ENCODE data around the gene TRPC4AP.
"Not testable (repeated sequence)": the region's sequence is repeated elsewhere in the genome, so short reads cannot be mapped to it uniquely, and the experiment has no call there.

The TRPC4AP gene, protein sequence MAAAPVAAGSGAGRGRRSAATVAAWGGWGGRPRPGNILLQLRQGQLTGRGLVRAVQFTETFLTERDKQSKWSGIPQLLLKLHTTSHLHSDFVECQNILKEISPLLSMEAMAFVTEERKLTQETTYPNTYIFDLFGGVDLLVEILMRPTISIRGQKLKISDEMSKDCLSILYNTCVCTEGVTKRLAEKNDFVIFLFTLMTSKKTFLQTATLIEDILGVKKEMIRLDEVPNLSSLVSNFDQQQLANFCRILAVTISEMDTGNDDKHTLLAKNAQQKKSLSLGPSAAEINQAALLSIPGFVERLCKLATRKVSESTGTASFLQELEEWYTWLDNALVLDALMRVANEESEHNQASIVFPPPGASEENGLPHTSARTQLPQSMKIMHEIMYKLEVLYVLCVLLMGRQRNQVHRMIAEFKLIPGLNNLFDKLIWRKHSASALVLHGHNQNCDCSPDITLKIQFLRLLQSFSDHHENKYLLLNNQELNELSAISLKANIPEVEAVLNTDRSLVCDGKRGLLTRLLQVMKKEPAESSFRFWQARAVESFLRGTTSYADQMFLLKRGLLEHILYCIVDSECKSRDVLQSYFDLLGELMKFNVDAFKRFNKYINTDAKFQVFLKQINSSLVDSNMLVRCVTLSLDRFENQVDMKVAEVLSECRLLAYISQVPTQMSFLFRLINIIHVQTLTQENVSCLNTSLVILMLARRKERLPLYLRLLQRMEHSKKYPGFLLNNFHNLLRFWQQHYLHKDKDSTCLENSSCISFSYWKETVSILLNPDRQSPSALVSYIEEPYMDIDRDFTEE

GRCh38 chr20:35092524-35093266 is at the start of gene TRPC4AP:
TSS of gene TRPC4AP (minus strand) at chr20:35092807. CDS start at chr20:35092781, 26 bp downstream.
- peak; percentile 79 for DNase-seq (ENCODE audit: low read depth)

DNA sequence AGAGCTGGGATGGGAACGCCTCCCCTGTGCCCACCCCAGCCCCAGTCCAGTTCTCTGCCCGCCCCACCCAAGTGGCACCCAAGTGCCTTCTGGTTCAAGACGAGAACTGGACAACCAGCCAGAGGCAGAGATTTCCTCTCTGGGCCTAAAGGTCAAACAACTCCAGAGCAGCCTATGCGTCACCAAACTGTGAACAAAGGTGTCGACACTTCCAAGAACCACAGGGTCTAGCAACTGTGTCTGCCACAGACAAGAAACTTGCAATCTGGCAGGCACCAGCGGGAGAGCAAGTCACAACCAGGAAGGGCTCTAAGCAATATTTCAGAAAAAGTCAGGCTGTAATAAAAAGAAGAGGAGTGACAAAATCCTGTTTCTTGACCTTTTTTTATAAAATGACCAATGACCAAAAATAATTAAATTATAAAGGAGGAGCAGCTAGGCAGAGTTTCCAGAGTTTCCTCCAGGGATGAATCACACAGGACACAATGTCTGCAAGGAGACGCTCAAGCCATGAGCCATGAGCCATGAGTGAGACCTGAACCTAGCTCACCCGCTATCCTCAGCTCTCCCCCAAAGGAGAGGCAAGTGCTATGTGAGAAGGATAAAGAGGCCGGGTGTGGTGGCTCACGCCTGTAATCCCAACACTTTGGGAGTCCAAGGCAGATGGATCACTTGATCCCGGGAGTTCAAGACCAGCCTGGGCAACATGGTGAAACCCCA is 43.4 kb upstream of the TRPC4AP start:
- DNase-seq (ENCODE audit: low read depth), result no peak

DNA sequence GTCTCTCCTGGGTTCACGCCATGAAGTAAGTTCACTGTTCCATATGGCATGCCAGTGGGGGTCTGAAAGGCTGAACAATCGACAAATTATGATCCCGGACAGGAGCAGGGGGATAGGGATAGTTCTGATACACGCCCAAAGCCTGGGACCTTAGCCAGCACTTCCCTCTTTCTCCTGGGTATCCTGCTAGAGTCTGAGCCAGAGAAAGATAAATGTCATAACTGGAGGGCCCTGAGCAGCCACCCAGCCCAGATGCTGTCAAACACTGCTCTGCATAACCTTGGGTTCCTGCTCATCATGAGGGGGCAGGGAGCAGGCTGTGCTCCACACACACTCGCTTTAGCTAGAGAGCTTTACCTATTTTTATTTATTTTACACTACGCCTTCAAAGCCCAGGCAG is 42.3 kb upstream of the TRPC4AP start:
- DNase-seq (ENCODE audit: low read depth), result no peak

GRCh38 chr20:35134472-35134871 is 41.9 kb upstream of the TRPC4AP start:
- DNase-seq (ENCODE audit: low read depth), result no peak

DNA sequence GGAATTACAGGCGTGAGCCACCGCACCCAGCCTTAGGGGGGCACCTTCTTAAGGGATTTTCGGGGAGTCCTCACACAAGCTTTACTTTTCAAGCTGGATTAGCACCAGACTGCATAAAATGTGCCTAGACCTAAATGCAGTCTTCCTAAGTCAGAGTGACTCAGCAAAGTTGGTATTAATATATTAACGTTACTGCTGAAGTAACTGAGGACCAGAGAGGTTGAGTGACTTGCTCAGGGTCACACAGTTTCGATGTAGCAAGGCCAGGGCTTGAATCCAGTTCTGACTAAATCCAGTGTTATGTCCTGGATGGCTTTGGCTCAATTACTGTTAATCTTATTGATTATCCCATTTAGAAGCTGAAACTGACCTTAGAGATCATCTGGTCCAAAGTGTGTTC is 41.1 kb upstream of the TRPC4AP start:
- no peak for DNase-seq (ENCODE audit: low read depth)

DNA sequence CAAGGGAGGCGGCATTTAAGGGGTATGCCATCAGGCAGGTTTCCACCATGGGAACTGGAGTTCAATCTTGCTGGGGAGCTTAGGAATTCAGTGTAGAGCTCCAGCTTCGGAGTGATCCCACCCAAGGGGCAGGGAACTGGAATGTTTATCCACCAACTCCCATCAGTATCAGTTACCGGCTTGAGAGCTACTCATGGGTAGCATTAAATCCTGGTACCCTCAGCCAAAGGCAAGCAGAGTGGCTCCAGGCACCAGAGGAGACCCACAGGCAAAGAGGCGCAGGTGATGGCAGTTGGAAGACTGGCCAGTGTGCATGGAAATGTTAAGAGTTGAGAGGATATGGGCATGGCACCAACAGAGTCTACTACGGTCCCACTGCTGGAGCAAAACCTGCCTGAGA is 40.4 kb upstream of the TRPC4AP start:
- no peak for DNase-seq (ENCODE audit: low read depth)

- no peak for DNase-seq (ENCODE audit: low read depth)
Measured at GRCh38 chr20:35131934-35132333, 39.3 kb upstream of the TRPC4AP start.

- DNase-seq (ENCODE audit: low read depth), result no peak
Measured at GRCh38 chr20:35129647-35130069, 37.1 kb upstream of the TRPC4AP start.

DNA sequence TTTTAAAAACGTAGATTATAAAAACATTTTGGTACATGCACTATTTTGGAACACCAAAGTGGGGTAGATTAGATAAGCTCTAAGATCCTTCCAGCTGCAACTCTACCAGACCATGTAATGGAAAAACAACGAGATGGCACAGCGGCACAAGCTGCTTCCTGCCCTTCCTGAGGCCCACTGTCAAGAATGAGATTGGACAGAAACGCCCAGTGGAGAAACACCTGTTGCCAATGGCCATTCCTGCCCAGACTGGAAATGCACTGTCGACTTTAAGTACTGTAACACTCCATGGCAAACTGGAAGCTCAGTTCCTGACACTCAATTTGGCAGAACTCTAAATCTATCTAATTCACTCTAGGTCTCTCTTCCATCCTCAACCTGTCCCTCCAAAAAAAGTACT is 33.1 kb upstream of the TRPC4AP start:
- no peak for DNase-seq (ENCODE audit: low read depth)

DNA sequence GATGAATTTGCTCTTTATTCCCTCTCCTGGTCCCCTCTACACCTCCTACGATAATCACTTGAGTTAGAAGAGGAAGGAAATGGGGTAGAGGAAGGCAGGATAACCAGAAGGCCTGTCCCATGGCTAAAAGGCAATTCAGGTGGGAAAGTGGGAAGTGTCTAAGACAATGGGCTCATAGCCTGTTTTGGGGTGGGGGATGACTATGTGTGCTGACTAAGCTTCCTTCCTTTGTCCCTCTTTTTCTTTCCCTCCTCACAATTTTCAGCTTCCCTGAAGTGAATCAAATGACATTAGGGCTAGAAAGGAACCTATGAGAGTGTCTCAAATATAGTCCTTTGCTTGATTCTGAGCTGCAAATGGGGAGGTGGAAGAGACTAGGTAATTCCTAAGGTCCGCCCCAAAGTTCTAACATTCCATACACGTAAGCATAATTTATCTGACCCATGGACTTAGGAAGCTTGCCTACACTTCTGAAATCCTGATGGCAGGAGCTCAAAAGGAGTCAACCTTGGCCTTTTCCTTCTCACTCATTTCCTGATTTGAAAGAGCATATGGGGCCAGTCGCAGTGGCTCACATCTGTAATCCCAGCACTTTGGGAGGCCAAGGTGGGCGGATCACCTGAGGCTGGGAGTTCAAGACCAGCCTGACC is 30.3 kb upstream of the TRPC4AP start:
- no peak for DNase-seq (ENCODE audit: low read depth)

DNA sequence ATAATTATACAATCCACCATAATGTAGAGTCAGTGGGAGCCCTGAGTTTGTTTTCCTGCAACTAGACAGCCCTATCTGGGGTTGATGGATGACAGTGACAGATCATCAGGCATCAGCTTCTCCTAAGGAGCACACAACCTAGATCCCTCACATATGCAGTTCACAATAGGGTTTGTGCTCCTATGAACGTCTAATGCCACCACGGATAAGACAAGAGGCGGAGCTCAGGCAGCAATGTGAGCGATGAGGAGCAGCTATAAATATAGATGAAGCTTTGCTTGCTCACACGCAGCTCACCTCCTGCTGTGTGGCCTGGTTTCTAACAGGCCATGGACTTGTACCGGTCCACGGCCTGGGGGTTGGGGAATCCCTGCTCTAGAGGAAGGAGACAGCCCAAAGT is 28.6 kb upstream of the TRPC4AP start:
- no peak for DNase-seq (ENCODE audit: low read depth)

GRCh38 chr20:35120012-35120701 is 27.6 kb upstream of the TRPC4AP start:
- DNase-seq (ENCODE audit: low read depth), result no peak

- no peak for DNase-seq (ENCODE audit: low read depth)
Measured at GRCh38 chr20:35117629-35118028, 25.0 kb upstream of the TRPC4AP start.

- no peak for DNase-seq (ENCODE audit: low read depth)
Measured at GRCh38 chr20:35117196-35117595, 24.6 kb upstream of the TRPC4AP start.

DNA sequence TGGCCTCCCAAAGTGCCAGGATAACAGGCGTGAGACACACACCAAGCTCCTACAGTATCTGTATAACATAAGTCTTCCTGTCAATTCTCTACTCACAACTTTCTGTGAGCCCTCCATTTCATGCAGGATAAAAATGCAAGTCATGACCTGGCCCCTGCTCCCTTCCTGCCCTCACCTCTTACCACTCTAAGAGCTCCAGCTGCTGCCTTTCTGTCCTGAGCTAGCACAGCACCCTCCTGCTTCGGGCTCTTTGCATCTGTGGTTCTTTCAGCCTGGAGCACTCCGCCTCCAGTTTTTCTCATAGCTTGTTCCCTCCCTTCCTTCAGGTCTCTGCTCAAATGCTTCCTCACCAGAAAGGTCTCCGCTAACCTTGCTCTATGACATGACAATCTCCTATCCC is 23.7 kb upstream of the TRPC4AP start:
- DNase-seq (ENCODE audit: low read depth), result no peak

DNA sequence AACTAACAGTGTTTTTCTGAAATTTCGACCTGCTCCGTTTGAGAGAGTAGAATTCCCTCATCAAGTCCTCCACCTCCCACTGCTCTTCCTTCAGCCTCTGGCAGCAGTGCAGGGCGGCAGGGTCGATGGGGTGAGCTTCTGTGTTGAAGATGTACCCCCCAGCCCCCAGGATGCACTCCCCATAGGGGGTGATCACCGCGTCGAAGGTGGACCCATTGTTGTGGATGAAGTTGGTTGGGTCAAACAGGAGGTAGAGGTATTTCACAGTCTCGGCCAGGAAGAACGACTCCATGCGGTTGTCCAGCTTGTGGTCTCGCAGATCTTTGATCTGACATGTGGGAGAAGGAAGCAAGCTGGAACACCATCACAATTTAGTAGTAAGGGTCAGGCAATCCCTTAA is 23.0 kb upstream of the TRPC4AP start:
- no peak for DNase-seq (ENCODE audit: low read depth)

DNA sequence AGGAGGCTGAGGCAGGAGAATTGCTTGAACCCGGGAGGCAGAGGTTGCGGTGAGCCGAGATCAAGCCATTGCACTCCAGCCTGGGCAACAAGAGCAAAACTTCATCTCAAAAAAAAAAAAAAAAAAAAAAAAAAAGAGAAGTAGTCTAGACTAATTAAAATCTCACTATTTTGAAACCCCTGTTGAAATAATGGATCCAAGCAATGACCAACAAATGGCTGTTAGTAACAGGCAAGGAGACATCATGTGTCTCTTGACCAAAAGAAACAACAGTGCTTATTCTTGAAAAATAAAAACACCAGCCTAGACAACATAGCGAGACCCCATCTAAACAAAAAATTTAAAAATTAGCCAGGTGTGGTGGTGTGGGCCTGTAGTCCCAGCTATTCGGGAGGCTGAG is 19.7 kb upstream of the TRPC4AP start:
- not testable (repeated sequence) for DNase-seq (ENCODE audit: low read depth)

DNA sequence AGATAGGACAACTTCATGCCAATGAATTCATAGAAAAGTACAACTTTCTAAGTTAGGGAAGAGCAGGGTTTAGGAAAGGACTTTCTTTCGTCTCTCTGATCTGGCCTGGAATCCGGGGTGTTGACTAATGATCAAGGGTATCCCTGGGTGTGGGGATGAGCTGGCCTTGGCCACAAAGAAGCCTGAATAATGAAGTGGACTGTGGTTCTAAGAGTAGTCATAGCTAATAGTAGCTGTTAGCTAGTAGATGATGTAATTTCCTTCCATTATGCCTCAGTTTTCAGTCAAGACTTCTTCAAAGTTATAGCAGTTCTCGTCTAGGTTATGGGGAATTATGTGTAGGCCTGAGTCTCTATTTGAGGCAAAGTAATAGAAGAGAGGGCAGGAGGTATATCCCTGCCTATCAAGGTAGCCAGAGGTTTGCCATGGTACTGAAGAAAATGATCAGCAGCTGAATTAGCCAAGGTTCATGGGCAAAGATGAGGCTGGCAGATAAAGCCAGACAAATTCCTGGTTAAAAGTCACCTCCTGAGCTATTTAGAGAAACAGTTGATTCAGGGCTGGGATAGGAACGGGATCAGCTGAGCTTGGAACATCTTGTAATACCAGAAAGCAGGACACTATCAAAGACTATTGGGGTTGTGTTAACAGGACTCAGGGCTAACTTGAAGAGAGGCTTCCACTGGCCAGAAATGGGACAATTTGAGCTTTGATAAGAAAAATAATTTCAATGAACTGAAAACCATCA is 18.7 kb upstream of the TRPC4AP start:
- DNase-seq (ENCODE audit: low read depth), result no peak

- DNase-seq (ENCODE audit: low read depth), result no peak
Measured at GRCh38 chr20:35108921-35109320, 16.3 kb upstream of the TRPC4AP start.

DNA sequence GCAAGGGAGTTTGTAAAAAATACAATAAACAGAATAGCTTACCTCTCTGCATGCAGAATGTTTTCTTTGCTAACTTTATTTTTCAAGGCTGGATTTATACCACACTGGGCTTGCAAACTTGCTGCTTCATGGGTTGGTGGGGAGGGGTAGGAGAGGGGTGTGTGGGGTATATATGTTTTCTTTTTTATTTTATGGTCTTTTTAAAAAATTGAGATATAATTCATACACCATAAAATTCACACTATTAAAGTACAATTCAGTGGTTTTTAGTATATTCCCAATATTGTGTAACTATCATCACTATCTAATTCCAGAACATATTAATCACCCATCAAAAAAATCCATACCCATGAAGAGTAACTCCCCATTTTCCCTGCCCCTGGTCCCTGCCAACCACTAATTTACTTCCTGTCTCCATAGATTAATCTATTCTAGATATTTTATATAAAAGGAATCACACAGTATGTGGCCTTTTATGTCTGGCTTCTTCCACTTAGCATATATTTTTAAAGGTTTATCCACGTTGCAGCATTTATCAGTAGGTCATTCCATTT is 14.3 kb upstream of the TRPC4AP start:
- DNase-seq (ENCODE audit: low read depth), result no peak

Measured in stimulated activated CD8-positive, alpha-beta memory T cell treated with anti-CD3 and anti-CD28 coated beads, Interleukin-12 subunit alpha, Interleukin-12 subunit beta, amount 100 ng/mL, for 4 hours (primary cell).